ENCODE data around the gene ASRGL1. TPM values are rescaled to one million over a fixed set of nuclear protein-coding genes. Genes with fewer than 3 reads are reported as not detected.
A peak's percentile ranks its signal among the peaks of the same experiment; 100 is the strongest.
"Not testable (repeated sequence)": the region's sequence is repeated elsewhere in the genome, so short reads cannot be mapped to it uniquely, and the experiment has no call there.

Gene ASRGL1
- polyA plus RNA-seq, 1 donor: 3.5 TPM

DNA sequence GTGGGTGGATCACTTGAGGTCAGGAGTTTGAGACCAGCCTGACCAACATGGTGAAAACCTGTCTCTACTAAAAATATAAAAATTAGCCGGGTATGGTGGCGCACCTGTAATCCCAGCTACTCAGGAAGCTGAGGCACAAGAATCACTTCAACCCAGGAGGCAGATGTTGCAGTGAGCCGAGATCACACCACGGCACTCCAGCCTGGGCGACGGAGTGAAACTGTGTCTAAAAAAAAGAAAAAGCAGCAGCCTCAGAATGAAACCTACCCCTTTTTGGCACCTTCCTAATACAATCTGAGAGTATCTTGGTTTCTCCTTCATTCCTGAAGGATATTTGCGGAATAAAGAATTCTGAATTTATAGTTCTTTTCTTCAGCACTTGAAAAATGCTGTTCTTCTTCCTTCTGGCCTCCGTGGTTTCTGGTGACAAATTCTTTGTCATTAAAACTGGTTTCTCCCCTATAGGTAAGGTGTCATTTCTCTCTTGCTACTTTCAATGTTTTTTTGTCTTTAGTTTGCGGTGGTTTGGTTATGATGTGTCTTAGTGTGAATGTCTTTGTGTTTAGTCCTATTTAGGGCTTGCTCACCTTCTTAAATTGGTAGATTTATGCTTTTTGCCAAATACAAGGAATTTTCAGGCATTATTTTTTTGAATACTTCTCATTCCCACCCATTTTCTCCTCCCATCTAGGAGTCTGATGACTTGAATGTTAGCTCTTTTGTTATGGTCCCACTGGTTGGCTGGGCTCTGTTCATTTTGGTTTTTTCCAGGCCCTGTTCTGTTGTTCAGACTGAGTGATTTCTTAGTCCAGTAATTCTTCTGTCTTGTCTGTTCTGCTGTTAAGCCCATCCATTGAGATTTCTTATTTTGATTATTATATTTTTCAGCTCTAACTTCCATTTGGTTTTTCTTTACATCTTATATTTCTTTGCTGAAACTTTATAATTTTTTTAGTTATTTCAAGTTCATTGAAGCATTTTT is 15.4 kb downstream of the ASRGL1 start:
- DNase-seq: no peak

DNA sequence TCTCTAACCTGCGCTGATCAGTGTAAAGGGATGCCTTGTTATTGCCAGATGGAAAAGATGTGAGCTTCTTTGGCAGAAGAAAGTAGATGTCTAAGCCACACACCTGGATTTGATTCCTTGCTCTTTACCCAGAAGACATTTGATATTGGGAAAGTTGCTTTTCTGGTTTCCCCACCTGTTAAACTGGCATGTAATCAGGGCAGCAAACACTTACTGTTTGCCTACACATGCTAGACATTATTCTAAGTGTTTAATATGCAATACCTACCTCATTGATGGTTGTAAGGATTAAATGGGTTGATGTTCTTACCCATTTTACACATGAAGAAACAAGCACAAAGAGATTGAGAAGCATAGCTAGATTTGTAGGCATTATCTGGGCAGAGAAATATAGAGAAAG is 16.6 kb downstream of the ASRGL1 start:
- DNase-seq: no peak

DNA sequence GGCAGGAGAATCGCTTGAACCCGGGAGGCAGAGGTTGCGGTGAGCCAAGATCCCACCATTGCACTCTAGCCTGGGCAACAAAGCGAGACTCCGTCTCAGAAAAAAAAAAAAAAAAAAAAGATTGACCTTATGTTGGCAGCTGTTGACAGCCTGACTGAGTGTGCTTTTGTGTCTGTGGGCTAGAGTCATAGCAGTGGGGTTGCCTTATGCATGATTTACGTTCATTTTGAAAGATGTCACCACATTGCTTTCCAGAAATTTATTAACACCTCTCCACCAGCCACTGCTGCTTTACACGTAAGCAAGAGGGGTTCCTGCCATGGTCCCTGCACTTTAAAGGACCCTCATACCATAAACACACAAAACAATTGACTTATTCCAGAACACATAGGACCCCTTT is 21.0 kb downstream of the ASRGL1 start:
- no peak for DNase-seq

DNA sequence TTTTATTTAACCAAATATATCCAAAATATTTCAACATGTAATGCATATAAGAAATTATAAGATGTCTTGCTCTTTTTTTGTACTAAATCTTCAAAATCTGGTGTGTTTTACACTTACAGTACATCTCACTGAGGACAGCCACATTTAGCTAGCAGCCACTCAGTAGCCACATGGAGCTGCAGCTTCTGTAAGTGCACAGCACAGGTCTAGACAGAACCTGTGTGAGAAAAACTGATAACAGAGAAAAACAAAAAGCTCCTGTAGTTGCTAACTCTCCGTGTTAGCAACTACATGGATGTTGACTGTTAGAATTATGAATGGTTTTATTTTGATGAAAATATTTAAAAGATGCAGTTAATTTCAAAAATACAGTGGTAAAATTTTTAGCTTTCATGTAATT is 22.2 kb downstream of the ASRGL1 start:
- DNase-seq: no peak

DNA sequence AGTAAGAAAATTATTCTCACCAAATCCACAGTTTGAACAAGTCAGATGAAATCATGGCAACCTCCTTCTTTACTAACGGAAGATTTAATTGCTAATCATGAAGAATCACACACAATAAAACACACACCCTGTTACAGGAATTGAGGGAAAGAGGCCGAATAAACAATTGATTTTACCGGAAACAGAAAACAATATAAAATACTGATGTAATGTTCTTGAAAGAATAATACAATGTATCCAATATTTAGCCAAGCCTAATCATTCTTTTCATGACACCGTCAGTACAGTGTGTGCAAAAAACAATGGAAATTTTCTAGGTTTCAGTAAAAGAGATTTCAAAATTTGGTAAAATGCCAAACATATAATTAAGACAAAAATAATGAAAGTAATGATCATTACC is 23.4 kb downstream of the ASRGL1 start:
- DNase-seq: no peak

DNA sequence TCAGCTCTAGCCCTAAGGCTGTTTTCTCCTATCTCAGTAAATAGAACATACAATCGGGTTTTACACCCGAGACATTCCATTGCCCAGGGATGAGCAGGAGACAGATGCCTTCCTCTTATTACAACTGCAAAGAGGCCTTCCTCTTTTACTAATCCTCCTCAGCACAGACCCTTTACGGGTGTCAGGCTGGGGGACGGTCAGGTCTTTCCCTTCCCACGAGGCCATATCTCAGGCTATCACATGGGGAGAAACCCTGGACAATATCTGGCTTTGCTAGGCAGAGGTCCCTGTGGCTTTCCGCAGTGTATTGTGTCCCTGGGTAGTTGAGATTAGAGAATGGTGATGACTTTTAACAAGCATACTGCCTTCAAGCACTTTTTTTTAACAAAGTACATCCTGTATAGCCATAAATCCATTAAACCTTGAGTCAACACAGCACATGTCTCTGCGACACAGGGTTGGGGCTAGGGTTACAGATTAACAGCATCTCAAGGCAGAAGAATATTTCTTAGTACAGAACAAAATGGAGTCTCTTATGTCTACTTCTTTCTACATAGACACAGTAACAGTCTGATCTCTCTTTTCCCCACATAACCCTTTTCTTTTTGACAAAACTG is 31.7 kb downstream of the ASRGL1 start:
- not testable (repeated sequence) for DNase-seq

DNA sequence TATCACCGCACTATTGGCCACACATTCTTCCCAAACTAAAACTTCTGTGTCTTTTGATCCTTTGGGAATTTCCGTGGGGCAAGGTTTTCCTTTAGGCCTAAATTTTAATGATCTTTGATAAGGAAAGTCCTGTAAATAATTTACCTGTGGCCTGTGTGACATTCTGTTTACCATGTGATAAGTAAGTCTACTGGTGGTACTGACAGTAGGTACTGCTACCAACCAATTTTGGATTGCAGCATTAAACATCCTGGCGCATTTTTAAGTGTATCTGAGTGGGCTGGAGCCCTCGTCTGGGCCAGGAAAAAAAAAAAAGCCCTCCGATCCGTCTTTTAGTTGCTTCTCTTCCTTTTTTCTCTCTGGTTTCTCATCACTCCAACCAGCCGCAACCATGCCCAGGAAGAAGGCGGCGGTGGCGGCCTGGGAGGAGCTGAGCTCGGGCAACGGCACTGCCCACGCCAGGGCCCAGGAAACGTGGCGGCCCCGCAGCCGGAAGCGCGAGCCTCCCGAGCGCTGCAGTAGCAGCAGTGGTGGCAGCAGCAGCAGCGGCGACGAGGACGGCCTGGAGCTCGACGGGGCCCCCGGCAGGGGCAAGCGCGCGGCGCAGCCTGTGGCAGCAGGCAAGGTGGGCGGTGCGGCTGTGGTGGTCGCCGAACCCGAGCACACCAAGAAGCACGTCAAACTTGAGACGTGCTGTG is 33.6 kb downstream of the ASRGL1 start:
- no peak for DNase-seq

DNA sequence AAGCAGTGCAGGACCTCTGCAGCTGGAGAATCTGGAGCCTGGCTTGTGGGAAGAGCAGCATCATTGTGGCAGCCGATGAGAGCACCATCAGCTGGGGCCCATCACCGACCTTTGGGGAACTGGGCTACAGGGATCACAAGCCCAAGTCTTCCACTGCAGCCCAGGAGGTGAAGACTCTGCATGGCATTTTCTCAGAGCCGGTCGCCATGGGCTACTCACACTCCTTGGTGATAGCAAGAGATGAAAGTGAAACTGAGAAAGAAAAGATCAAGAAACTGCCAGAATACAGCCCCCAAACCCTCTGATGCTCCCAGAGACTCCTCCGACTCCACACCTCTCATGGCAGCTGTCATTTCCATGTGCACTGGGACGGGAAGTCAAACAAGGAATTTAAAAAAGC is 35.6 kb downstream of the ASRGL1 start:
- no peak for DNase-seq

DNA sequence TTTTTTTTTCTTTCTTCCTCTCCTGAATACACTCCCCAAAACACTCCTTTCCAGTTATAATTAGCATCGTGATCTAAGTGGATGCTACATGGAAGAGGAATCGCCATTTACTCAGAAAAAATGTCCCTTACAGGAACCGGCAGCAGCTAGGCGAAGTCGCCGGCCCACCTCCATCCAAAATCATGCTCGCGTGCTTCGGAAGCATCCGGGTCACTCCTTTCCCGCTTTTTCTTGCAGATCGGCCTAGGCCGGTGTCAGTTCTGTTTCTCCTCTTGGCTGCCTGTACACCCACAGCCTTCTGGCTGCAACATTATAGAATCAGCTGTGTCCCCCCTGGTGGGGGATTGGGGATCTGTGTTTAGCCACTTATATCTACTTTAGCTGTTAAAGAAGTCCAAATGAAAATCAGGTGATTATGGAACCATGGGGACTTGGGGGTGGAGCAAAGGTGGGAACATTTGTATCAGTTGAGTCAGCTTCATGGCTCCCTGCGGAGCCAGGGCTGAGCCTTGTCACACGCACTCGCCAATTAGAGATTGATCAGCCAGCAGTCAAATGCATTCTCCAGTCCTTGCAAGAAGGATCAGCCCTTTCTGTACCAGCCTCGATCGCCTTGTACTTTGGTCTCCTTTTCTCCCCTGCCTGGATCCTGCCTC is 36.3 kb downstream of the ASRGL1 start:
- no peak for DNase-seq

DNA sequence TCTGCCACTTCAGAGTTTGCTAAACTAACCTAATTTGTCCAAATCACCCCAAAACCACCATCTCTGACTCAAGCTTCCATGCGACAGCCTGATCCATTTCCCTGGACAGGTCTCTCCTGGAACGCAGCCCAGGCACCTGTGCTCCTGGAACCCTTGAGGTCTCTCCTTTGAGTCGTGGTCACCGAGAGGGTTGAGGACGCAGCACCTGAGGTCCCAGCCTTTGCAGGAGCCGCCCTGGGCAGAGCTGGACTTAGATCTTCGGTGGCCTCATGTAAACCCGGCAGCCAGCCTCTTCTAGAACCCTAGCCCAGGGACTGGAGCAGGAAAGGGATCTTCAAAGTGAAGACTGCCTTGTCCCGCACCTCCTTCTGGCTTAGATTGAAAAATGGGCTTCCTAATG is 37.6 kb downstream of the ASRGL1 start:
- no peak for DNase-seq

DNA sequence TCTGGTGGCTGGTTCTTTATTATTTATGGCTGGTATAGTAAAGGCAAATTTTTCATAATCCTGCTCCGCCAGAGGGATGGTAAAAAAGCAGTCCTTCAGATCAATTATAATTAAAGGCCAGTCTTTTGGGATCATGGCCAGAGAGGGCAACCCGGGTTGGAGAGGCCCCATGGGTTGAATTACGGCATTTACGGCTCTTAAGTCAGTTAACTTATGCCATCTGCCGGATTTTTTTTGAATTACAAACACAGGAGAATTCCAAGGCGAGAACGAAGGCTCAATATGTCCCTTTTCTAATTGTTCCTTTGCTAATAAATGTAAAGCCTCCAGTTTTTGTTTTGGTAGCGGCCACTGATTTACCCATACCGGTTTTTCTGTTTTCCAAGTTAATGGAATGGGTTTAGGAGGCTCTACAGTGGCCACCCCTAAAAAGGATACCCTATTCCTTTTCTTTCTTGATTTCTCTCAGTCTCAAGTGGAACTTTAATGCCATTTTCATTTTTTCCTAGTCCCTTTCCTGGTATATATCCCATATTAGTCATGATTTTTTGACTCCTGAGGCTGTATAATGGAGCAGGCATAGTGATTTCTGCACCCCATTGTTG is 41.3 kb downstream of the ASRGL1 start:
- DNase-seq: not testable (repeated sequence)

DNA sequence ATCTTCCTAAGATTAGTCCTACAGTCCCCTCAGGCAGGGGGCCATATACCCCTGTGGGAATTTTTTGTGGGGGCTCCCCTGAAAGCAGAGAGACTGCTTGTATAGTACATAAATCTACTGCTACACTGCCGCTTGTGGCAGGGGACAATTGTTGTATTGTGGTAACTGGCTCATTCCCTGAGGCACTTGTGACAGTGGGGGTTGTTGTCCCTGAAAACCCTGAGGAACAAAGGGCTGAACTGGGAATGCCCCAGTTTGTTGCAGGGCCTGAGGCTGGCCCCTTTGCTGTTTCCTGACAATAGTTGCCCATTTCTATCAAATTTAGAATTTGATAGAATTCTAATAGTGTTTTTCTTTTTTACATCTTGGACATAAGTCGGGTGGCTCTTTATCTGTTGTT is 42.3 kb downstream of the ASRGL1 start:
- not testable (repeated sequence) for DNase-seq

DNA sequence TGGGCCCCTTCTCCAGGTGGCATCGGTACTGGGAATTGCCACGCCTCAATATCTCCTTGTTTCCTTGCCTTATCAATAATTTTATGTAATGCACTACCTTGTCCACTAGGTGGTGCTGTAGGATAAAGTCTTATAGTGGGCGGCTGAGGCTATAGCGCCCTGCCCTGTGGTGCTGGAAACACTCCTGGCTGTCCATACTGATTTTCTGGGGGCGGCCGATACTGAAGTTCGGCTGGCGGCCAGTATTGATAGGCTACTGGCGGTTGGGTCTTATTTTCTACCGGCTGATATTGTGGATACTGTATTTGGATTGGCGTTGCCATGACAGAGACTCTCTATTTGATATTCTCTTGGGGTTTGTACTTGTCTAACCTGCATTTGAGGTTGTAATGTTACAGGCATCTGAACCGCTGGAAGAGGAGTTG is 43.6 kb downstream of the ASRGL1 start:
- DNase-seq: peak; percentile 66

DNA sequence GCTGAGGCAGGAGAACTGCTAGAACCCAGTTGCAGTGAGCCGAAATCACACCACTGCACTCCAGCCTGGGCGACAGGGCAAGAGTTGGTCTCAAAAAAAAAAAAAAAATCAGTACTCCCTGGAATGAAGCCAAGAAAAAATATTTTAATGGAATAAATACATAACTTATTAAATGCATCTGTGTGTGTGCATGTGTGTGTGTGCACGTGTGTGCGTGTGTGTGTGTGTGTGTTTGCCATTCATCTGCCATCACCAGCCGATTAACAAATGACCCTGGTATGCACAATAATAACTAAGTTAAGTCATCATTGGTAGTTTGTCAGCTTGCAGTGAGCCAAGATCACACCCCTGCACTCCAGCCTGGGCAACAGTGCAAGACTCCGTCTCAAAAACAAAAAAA is 46.6 kb downstream of the ASRGL1 start:
- no peak for DNase-seq

DNA sequence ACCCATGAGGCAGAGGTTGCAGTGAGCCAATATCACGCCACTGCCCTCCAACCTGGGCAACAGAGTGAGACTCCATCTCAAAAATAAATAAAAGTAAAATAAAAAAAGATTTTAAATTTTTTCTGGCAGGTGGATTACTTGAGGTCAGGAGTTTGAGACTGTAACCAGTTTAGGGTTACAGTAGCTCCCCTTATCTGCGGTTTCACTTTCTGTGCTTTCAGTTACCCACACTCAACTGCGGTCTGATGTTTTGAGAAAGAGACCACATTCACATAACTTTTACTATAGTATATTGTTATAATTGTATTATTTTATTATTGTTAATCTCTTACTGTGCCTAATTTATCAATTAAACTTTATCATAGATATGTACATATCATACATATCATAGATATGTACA is 48.8 kb downstream of the ASRGL1 start:
- DNase-seq: not testable (repeated sequence)

DNA sequence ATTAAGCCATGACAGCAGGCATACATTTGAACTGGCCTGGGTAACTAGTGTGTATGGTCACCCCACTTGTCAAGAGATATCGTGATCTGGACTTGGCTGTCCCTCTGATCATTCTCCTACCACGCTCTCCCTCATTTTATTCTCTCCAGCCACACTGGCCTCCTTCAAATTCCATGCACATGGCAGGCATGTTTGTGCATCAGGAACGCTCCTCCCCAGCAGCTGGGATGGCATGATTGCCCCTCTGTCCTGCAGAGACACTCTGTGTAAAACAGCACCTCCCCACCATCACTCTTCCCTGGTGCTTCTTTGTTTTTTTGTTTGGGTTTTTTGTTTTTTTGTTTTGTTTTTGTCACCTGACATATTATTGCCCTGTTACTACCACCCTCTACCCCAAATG is 50.1 kb downstream of the ASRGL1 start:
- no peak for DNase-seq

DNA sequence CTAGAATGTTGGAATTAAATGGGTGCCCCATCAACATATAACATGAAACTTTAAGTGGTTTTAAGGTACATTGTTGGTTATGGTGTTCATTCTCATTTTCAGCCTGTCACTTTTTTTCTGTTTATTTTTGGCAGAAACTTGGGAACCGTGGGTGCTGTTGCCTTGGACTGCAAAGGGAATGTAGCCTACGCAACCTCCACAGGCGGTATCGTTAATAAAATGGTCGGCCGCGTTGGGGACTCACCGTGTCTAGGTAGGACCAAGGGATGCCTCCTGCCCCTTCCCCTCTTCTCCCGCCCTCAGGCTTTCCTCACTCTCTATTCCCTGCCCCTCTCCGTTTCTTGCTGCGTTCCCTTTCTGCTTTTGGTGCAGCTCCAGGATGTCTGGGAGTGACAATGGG is 51.8 kb downstream of the ASRGL1 start:
- no peak for DNase-seq

DNA sequence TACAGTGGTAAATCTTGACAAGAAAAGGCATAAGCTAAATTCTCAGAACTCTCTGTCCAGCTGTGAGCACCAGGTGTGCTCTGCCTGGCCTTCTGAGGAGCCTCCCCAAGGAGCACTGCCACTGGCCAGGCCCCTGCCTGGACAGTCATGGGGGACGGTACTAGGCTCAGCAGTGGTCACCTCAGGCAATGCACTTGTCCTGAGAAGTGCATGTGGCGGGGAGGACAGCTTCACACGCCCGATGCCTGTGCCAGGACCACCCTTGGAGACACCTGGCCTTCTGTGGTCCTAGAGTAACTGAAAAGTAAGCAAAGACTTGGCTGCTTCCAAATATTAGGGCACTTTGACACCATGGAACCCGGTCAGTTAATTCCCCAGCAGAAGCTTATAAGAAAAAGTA is 53.0 kb downstream of the ASRGL1 start:
- no peak for DNase-seq

DNA sequence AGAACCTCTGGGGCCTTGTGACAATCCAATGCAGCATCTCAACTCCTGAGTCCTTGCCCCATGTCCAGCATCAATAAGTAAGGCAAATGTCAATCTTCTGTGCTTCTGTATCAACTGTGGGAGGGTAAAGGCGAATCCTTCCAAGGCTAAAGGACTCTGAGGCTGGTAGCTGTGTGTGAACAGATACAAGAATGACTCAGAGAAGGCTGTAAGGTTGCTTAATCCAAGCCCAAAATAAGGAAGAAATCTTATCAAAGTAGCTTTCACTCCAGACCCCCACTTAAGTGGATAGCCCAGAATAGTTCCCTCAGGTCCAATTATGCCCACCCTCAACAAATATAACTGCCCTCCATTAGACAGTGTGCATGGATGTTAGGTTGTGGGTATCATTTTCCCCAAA is 53.5 kb downstream of the ASRGL1 start:
- no peak for DNase-seq

DNA sequence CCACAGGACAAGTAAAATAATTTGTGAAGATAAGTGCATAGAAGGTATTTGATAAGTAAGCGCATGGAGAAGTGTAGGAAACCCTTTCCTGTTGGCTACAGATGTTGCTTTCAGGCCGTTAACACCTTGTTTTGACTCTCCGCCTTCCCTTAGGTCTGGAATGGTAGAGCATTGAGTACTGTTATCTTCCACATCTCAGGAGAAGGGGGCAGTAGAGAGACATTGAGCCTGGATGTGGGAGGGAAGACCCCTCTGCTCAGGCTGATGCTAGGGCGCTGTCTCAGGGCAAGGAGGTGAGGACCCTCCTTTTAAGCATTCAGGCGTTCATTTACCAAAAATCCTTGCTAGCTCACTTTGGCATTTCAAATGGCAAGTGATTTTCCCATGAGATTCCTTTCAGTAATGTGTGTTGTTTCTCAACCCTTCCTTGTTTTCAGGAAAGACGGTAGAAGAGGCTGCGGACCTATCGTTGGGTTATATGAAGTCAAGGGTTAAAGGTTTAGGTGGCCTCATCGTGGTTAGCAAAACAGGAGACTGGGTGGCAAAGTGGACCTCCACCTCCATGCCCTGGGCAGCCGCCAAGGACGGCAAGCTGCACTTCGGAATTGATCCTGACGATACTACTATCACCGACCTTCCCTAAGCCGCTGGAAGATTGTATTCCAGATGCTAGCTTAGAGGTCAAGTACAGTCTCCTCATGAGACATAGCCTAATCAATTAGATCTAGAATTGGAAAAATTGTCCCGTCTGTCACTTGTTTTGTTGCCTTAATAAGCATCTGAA is 54.6 kb downstream of the ASRGL1 start:
- no peak for DNase-seq

DNA sequence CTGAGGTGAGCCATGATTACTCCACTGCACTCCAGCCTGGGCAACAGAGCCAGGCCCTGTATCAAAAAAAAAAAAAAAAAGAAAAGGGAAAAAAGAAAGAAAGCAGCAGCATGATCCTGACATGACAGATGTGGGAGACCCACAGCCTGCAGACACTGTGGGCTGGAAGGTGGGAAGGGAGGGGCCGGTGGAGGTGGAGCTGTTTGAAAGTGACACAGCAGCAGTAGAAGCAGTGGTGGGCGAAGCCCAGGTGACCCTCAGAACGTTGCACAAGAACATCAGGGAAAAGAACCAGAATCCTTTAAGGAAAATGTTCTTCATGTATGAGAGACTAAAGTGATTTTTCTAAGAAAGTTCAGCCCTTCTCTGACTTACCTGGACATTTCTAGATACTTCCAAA is 55.3 kb downstream of the ASRGL1 start:
- DNase-seq: no peak
